Pericardium fibroblast (primary cell): ENCODE results near the gene MOB3C. TPM values are rescaled to one million over a fixed set of nuclear protein-coding genes. Genes with fewer than 3 reads are reported as not detected.

Experiments
- total RNA-seq: library from RNA; depleted of rRNA; stranded (reverse); fragments of >200 nt; gene quantifications from 2 replicates; pipeline ENCODE4 v1.2.3, GENCODE V29; 2015

MOB3C gene
- total RNA-seq, result 4.8 and 7.4 TPM in 2 replicates

GRCh38 chr1:46616277-46617107, at the start of gene MOB3C:
Gene MOB3C (minus strand): TSS chr1:46616811. CDS start chr1:46613321, 3,490 bp downstream.

GRCh38 chr1:46603858-46604549, 12.6 kb downstream of the MOB3C start, which contains the start of gene MKNK1:
Gene MKNK1 (minus strand): TSS chr1:46604268. CDS start chr1:46583327, 20,941 bp downstream.

Other genes with a start within 250 kb of the MOB3C start
- gene FAAH, start 222.5 kb downstream of the MOB3C start, total RNA-seq, result 0.43 and 2.1 TPM in 2 replicates
- gene DMBX1, start 127.0 kb downstream of the MOB3C start, total RNA-seq, result not detected in 2 replicates
- not detected in 2 replicates for gene KNCN, start 65.2 kb downstream of the MOB3C start, total RNA-seq
- gene MKNK1, start 12.5 kb downstream of the MOB3C start, total RNA-seq, result 6.9 and 13.4 TPM in 2 replicates
- 33.7 and 35.3 TPM in 2 replicates for gene ATPAF1, start 51.6 kb upstream of the MOB3C start, total RNA-seq
- not detected in 2 replicates for gene TEX38, start 55.0 kb upstream of the MOB3C start, total RNA-seq
- gene EFCAB14, start 102.3 kb upstream of the MOB3C start, total RNA-seq, result 43.5 and 48.1 TPM in 2 replicates
- gene CYP4B1, start 182.2 kb upstream of the MOB3C start, total RNA-seq, result not detected in 2 replicates